NB4 (cell line): ENCODE measurements around the gene ACY1.
"Not testable (repeated sequence)": the region's sequence is repeated elsewhere in the genome, so short reads cannot be mapped to it uniquely, and the experiment has no call there.

ENCODE experiments used
- DNase-seq: peaks from one replicate; pipeline ENCODE4 v3.0.0; 2010; ENCODE audit warnings: low read depth
- H3K4me3 ChIP-seq: one replicate; pipeline ENCODE4 v1.5.1; 2011; ENCODE audit warnings: mild to moderate bottlenecking, low read depth, low read length, moderate library complexity
- MYC ChIP-seq: IDR thresholded peaks from 2 replicates; pipeline ENCODE4 v1.6.1; 2011; ENCODE audit warnings: low read depth, low read length
- POLR2A ChIP-seq: IDR thresholded peaks from 2 replicates; pipeline ENCODE4 v1.6.1; 2011; ENCODE audit warnings: mild to moderate bottlenecking; ENCODE audit not compliant: insufficient read length; ENCODE audit errors: extremely low read depth
- TF ChIP-seq, protein P1 (sequence below): IDR thresholded peaks from 2 replicates; pipeline ENCODE4 v1.6.1; 2011; ENCODE audit warnings: low read depth, low read length
- TF ChIP-seq, protein P2 (sequence below): IDR thresholded peaks from one replicate; pipeline ENCODE4 v1.5.1; 2012; ENCODE audit warnings: low read depth, low read length

Gene ACY1

GRCh38 chr3:52031896-52032295, 48.6 kb downstream of the ACY1 start:
- no peak for TF ChIP-seq POLR2A
- no peak for TF ChIP-seq MYC
- TF ChIP-seq, protein P1, sequence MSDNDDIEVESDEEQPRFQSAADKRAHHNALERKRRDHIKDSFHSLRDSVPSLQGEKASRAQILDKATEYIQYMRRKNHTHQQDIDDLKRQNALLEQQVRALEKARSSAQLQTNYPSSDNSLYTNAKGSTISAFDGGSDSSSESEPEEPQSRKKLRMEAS, result no peak
- TF ChIP-seq, protein P2, sequence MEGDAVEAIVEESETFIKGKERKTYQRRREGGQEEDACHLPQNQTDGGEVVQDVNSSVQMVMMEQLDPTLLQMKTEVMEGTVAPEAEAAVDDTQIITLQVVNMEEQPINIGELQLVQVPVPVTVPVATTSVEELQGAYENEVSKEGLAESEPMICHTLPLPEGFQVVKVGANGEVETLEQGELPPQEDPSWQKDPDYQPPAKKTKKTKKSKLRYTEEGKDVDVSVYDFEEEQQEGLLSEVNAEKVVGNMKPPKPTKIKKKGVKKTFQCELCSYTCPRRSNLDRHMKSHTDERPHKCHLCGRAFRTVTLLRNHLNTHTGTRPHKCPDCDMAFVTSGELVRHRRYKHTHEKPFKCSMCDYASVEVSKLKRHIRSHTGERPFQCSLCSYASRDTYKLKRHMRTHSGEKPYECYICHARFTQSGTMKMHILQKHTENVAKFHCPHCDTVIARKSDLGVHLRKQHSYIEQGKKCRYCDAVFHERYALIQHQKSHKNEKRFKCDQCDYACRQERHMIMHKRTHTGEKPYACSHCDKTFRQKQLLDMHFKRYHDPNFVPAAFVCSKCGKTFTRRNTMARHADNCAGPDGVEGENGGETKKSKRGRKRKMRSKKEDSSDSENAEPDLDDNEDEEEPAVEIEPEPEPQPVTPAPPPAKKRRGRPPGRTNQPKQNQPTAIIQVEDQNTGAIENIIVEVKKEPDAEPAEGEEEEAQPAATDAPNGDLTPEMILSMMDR, result no peak
- DNase-seq, result no peak
- no peak overlapping the region for H3K4me3 ChIP-seq

- H3K4me3 ChIP-seq, result no peak overlapping the region
- TF ChIP-seq MYC, result no peak
- no peak for DNase-seq
These were observed 49.5 kb downstream of the ACY1 start for GRCh38 chr3:52032702-52033408.

DNA sequence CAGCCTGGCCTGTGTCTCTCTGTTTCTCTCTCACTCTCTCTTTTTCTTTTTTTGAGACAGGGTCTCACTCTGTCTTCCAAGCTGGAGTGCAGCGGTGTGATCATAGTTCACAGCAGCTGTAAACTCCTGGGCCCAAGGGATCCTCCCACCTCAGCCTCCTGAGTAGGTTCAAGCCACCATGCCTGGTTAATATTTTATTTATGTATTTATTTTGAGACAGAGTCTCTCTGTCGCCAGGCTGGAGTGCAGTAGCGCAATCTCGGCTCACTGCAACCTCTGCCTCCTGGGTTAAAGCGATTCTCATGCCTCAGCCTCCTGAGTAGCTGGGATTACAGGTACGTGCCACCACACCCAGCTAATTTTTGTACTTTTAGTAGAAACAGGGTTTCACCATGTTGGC, 50.4 kb downstream of the ACY1 start:
- DNase-seq, H3K4me3 ChIP-seq: not testable (repeated sequence)

DNA sequence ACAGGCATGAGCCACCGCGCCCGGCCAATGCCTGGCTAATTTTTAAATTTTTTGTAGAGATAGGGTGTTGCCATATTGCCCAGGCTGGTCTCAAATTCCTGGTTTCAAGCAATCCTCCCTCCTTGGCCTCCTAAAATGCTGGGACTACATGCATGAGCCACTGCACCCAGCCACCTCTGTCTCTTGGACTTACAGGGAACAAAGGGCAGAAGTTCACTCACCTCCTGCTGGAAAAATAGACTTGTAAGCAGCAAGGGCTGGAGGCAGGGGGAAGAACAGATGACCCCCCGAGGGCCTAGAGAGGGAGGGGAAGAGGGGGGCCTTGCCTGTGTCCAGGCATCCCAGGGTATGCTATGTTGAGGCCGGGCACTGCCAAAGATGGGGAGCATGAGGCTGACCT, 50.9 kb downstream of the ACY1 start:
- DNase-seq, result no peak

GRCh38 chr3:52034651-52035050, 51.3 kb downstream of the ACY1 start:
- DNase-seq, result no peak
- no peak overlapping the region for H3K4me3 ChIP-seq
- TF ChIP-seq, protein P1, result no peak
- TF ChIP-seq POLR2A (no peak), MYC (no peak)
- TF ChIP-seq, protein P2, result no peak

More for the DNA sequence above, 50.9 kb downstream of the ACY1 start:
- TF ChIP-seq, protein P2, result no peak
- TF ChIP-seq POLR2A, result no peak
- TF ChIP-seq, protein P1, result no peak
- no peak for TF ChIP-seq MYC
- H3K4me3 ChIP-seq, result no peak overlapping the region

DNA sequence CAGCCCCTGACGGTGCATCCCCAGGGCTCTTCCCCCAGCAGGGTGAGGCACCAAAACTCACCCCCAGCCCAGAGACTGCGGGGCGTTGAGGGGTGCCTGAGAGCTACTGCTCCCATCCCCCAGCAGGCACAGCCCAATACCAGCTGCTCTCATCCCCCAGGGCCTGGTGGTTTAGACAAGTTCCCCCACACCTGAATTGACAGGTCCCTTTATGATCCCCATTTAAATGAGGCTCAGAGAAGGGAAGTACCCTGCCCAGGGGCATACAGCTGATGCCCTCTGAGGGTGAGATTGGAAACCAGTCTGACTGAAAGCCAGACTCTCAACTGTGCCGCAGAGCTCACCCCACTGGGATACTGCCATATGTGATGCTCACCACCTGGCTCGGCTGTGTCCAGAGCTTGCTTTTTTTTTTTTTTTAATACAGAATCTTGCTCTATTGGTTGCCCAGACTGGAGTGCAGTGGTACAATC, 52.9 kb downstream of the ACY1 start:
- no peak overlapping the region for H3K4me3 ChIP-seq
- TF ChIP-seq, protein P1, result no peak
- TF ChIP-seq POLR2A, result no peak
- TF ChIP-seq MYC, result no peak
- TF ChIP-seq, protein P2, result no peak
- no peak for DNase-seq

- no peak for TF ChIP-seq MYC
- TF ChIP-seq, protein P1, result no peak
- TF ChIP-seq POLR2A, result no peak
- TF ChIP-seq, protein P2, result no peak
- no peak overlapping the region for H3K4me3 ChIP-seq
- no peak for DNase-seq
These were observed 53.5 kb downstream of the ACY1 start for GRCh38 chr3:52036829-52037228.
